Mesendoderm (in vitro differentiated cells): ENCODE data around the gene LAMTOR3.

Experiments
- DNase-seq: peaks from one replicate; pipeline ENCODE4 v3.0.0; 2013
- H2AK5ac ChIP-seq: 2 replicates; pipeline ENCODE4 v1.6.1; 2013; ENCODE audit warnings: low read length, inconsistent platforms
- H2BK120ac ChIP-seq: 2 replicates; pipeline ENCODE4 v1.6.1; 2013; ENCODE audit warnings: low read depth, mild to moderate bottlenecking, low read length, moderate library complexity, mixed read lengths
- H2BK15ac ChIP-seq: replicated peaks from 2 replicates; pipeline ENCODE4 v1.6.1; 2013; ENCODE audit warnings: low read depth, mild to moderate bottlenecking, moderate library complexity
- H2BK5ac ChIP-seq: 2 replicates; pipeline ENCODE4 v1.6.1; 2013; ENCODE audit warnings: low read length, inconsistent platforms
- H3K18ac ChIP-seq: 2 replicates; pipeline ENCODE4 v1.6.1; 2013; ENCODE audit warnings: mild to moderate bottlenecking, low read length, mixed read lengths
- H3K23ac ChIP-seq: one replicate; pipeline ENCODE4 v1.6.1; 2013; ENCODE audit warnings: low read length
- H3K27ac ChIP-seq: 2 replicates; pipeline ENCODE4 v1.5.1; 2013; ENCODE audit warnings: low read depth, mild to moderate bottlenecking, inconsistent platforms, low read length, moderate library complexity
- H3K27me3 ChIP-seq: 2 replicates; pipeline ENCODE4 v1.6.1; 2013; ENCODE audit warnings: low read length, control low read depth, mild to moderate bottlenecking, inconsistent platforms; ENCODE audit not compliant: insufficient read depth, poor library complexity
- H3K36me3 ChIP-seq: 2 replicates; pipeline ENCODE4 v1.6.1; 2013; ENCODE audit warnings: low read length, inconsistent platforms; ENCODE audit not compliant: control insufficient read depth, insufficient read depth
- H3K4ac ChIP-seq: one replicate; pipeline ENCODE4 v1.6.1; 2013; ENCODE audit warnings: low read depth, mild to moderate bottlenecking, low read length, moderate library complexity
- H3K4me1 ChIP-seq: 2 replicates; pipeline ENCODE4 v1.6.1; 2013; ENCODE audit warnings: low read depth, low read length, inconsistent platforms; ENCODE audit not compliant: control insufficient read depth
- H3K4me2 ChIP-seq: 2 replicates; pipeline ENCODE4 v1.6.1; 2013; ENCODE audit warnings: low read length
- H3K4me3 ChIP-seq: 2 replicates; pipeline ENCODE4 v1.5.1; 2013; ENCODE audit warnings: mild to moderate bottlenecking, low read length
- H3K56ac ChIP-seq: one replicate; pipeline ENCODE4 v1.6.1; 2013; ENCODE audit warnings: low read length
- H3K79me1 ChIP-seq: 2 replicates; pipeline ENCODE4 v1.6.1; 2013; ENCODE audit warnings: low read length, inconsistent platforms
- H3K79me2 ChIP-seq: 2 replicates; pipeline ENCODE4 v1.6.1; 2013; ENCODE audit warnings: mild to moderate bottlenecking, low read length; ENCODE audit not compliant: control insufficient read depth, insufficient read depth
- H3K9ac ChIP-seq: 2 replicates; pipeline ENCODE4 v1.6.1; 2013; ENCODE audit warnings: low read length, inconsistent platforms
- H4K5ac ChIP-seq: one replicate; pipeline ENCODE4 v1.6.1; 2013; ENCODE audit warnings: low read length
- H4K8ac ChIP-seq: one replicate; pipeline ENCODE4 v1.6.1; 2013; ENCODE audit warnings: low read depth, mild to moderate bottlenecking, control low read depth, low read length, moderate library complexity
- WGBS: extraction: QIAGEN DNeasy Blood & Tissue Kit; methylation state at CpG from one replicate; pipeline ENCODE4 v1.1.7; 2013; ENCODE audit warnings: low lambda C conversion rate, missing lambda C conversion rate; ENCODE audit not compliant: insufficient coverage; ENCODE audit errors: extremely low coverage; 5-methylcytosine and 5-hydroxymethylcytosine counted together

The LAMTOR3 gene

DNA sequence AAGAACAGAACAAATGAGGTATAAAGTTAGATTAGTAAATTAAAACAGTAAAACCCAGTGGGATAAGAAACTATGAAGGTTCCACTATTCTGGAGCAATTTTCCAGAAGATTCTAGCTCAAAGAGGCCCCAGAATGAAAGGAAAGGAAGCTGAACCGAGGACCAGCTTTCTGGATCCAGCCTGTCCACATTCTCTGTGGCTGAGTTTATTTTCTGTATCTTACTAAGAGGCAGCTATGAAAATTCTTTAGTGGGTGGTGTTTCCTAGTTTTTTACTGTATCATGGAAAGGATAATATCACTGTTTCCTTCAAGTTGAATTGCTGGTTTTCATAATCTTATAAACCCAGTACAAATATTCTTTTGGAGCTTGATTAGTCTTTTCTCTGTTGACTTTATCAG, 65.8 kb downstream of the LAMTOR3 start:
- Histone ChIP-seq H3K9ac (no peak overlapping the region), H3K4me2 (no peak overlapping the region), H2BK120ac (no peak overlapping the region), H3K4ac (no peak overlapping the region), H3K27me3 (peaks cover 2% of the 10 kb centered on the region), H3K27ac (no peak overlapping the region), H3K79me2 (no peaks in the 10 kb centered on the region), H2AK5ac (no peak overlapping the region), H4K8ac (no peak overlapping the region), H2BK15ac (no peak overlapping the region), H3K18ac (no peak overlapping the region), H3K56ac (no peak overlapping the region), H3K23ac (no peak overlapping the region), H2BK5ac (no peak overlapping the region), H3K4me3 (no peak overlapping the region), H3K4me1 (no peaks in the 10 kb centered on the region), H3K79me1 (no peaks in the 10 kb centered on the region), H3K36me3 (no peaks in the 10 kb centered on the region), H4K5ac (no peak overlapping the region)
- WGBS = no CpG with 5 or more reads among the region's 1 CpG
- no peak for DNase-seq
